T-helper 2 cell treated with Interferon-gamma antibody and Interleukin-4, amounts not matched to agents 5 μg/mL and 100 μg/mL, for 36 hours (primary cell): ENCODE data around the gene TRIAP1.
"Not testable (repeated sequence)": the region's sequence is repeated elsewhere in the genome, so short reads cannot be mapped to it uniquely, and the experiment has no call there.

ENCODE experiments used
- DNase-seq: peaks from one replicate; pipeline ENCODE4 v3.0.0; 2021; ENCODE audit warnings: low spot score
- H3K27ac Mint-ChIP-seq: one replicate; pipeline ENCODE4 v1.8.0; 2021; ENCODE audit warnings: mild to moderate bottlenecking, mixed read lengths
- H3K27me3 Mint-ChIP-seq: one replicate; pipeline ENCODE4 v1.8.0; 2021; ENCODE audit warnings: low read depth, mixed read lengths
- H3K36me3 Mint-ChIP-seq: one replicate; pipeline ENCODE4 v1.8.0; 2021; ENCODE audit warnings: low read depth, mixed read lengths
- H3K4me1 Mint-ChIP-seq: one replicate; pipeline ENCODE4 v1.8.0; 2021; ENCODE audit warnings: low read depth, mixed read lengths
- H3K4me3 Mint-ChIP-seq: one replicate; pipeline ENCODE4 v1.8.0; 2022; ENCODE audit warnings: mild to moderate bottlenecking, moderate library complexity, mixed read lengths
- H3K9me3 Mint-ChIP-seq: one replicate; pipeline ENCODE4 v1.8.0; 2021; ENCODE audit warnings: mixed read lengths

Gene TRIAP1

GRCh38 chr12:120460157-120460556 lies 14.0 kb upstream of the TRIAP1 start:
- H3K9me3 Mint-ChIP-seq = no peaks in the 10 kb centered on the region
- H3K36me3 Mint-ChIP-seq = peaks cover 62% of the 10 kb centered on the region
- H3K27me3 Mint-ChIP-seq = no peaks in the 10 kb centered on the region
- DNase-seq = no peak
- H3K27ac Mint-ChIP-seq = no peak overlapping the region
- no peaks in the 10 kb centered on the region for H3K4me1 Mint-ChIP-seq
- no peak overlapping the region for H3K4me3 Mint-ChIP-seq

- Mint-ChIP-seq H3K4me3 (no peak overlapping the region), H3K4me1 (peaks cover 3% of the 10 kb centered on the region), H3K9me3 (no peaks in the 10 kb centered on the region), H3K36me3 (peaks cover 46% of the 10 kb centered on the region), H3K27ac (no peak overlapping the region), H3K27me3 (no peaks in the 10 kb centered on the region)
- no peak for DNase-seq
Measured at GRCh38 chr12:120457133-120457532, 10.9 kb upstream of the TRIAP1 start.

- no peaks in the 10 kb centered on the region for H3K27me3 Mint-ChIP-seq
- H3K4me3 Mint-ChIP-seq = no peak overlapping the region
- no peak for DNase-seq
- no peaks in the 10 kb centered on the region for H3K9me3 Mint-ChIP-seq
- H3K36me3 Mint-ChIP-seq = peaks cover 41% of the 10 kb centered on the region
- peaks cover 3% of the 10 kb centered on the region for H3K4me1 Mint-ChIP-seq
- no peak overlapping the region for H3K27ac Mint-ChIP-seq
Measured at GRCh38 chr12:120455302-120455701, 9.1 kb upstream of the TRIAP1 start.

GRCh38 chr12:120453977-120454376 lies 7.8 kb upstream of the TRIAP1 start:
- Mint-ChIP-seq H3K27ac (no peak overlapping the region), H3K4me3 (no peak overlapping the region), H3K27me3 (no peaks in the 10 kb centered on the region), H3K9me3 (no peaks in the 10 kb centered on the region), H3K4me1 (peaks cover 5% of the 10 kb centered on the region), H3K36me3 (peaks cover 36% of the 10 kb centered on the region)
- no peak for DNase-seq

GRCh38 chr12:120453060-120453750 lies 7.0 kb upstream of the TRIAP1 start:
- Mint-ChIP-seq H3K4me3 (no peak overlapping the region), H3K27ac (no peak overlapping the region), H3K36me3 (peaks cover 33% of the 10 kb centered on the region), H3K27me3 (no peaks in the 10 kb centered on the region), H3K4me1 (peaks cover 5% of the 10 kb centered on the region), H3K9me3 (no peaks in the 10 kb centered on the region)
- DNase-seq = no peak

- not testable (repeated sequence) for H3K27ac Mint-ChIP-seq, DNase-seq, H3K4me1 Mint-ChIP-seq, H3K9me3 Mint-ChIP-seq, H3K27me3 Mint-ChIP-seq, H3K4me3 Mint-ChIP-seq
- H3K36me3 Mint-ChIP-seq = peaks cover 37% of the 10 kb centered on the region
Measured at GRCh38 chr12:120452524-120452923, 6.3 kb upstream of the TRIAP1 start.

GRCh38 chr12:120447992-120448391 lies 1.8 kb upstream of the TRIAP1 start:
- H3K36me3 Mint-ChIP-seq = peaks cover 33% of the 10 kb centered on the region
- H3K4me3 Mint-ChIP-seq = peak overlapping the region; percentile 96
- peak overlapping the region; percentile 97 for H3K27ac Mint-ChIP-seq

GRCh38 chr12:120446844-120447178 lies 627 bp upstream of the TRIAP1 start:
- H3K27me3 Mint-ChIP-seq, H3K9me3 Mint-ChIP-seq, DNase-seq: not testable (repeated sequence)
- H3K27ac Mint-ChIP-seq = peak overlapping the region; percentile 97
- peak overlapping the region; percentile 96 for H3K4me3 Mint-ChIP-seq
- peaks cover 38% of the 10 kb centered on the region for H3K36me3 Mint-ChIP-seq
- H3K4me1 Mint-ChIP-seq = peaks cover 19% of the 10 kb centered on the region

More at GRCh38 chr12:120447992-120448391, 1.8 kb upstream of the TRIAP1 start:
- no peaks in the 10 kb centered on the region for H3K9me3 Mint-ChIP-seq
- peaks cover 19% of the 10 kb centered on the region for H3K4me1 Mint-ChIP-seq
- no peak for DNase-seq
- peaks cover 2% of the 10 kb centered on the region for H3K27me3 Mint-ChIP-seq

- DNase-seq = no peak
- Mint-ChIP-seq H3K27ac (peak overlapping the region; percentile 97), H3K9me3 (no peaks in the 10 kb centered on the region), H3K36me3 (peaks cover 46% of the 10 kb centered on the region), H3K4me3 (peak overlapping the region; percentile 96), H3K4me1 (peaks cover 27% of the 10 kb centered on the region), H3K27me3 (peaks cover 2% of the 10 kb centered on the region)
Measured at GRCh38 chr12:120444676-120445075, 1.5 kb downstream of the TRIAP1 start.

GRCh38 chr12:120439646-120440247 lies 6.4 kb downstream of the TRIAP1 start:
- Mint-ChIP-seq H3K36me3 (peaks cover 26% of the 10 kb centered on the region), H3K27ac (peak overlapping the region; percentile 20), H3K4me3 (peak overlapping the region; percentile 54), H3K9me3 (no peaks in the 10 kb centered on the region), H3K4me1 (peaks cover 21% of the 10 kb centered on the region), H3K27me3 (no peaks in the 10 kb centered on the region)
- DNase-seq = peak; percentile 54

- Mint-ChIP-seq H3K9me3 (no peaks in the 10 kb centered on the region), H3K27me3 (no peaks in the 10 kb centered on the region), H3K36me3 (peaks cover 23% of the 10 kb centered on the region), H3K27ac (peak overlapping the region; percentile 98), H3K4me3 (peak overlapping the region; percentile 94), H3K4me1 (peaks cover 17% of the 10 kb centered on the region)
- no peak for DNase-seq
Measured at GRCh38 chr12:120438495-120439198, 7.5 kb downstream of the TRIAP1 start.

GRCh38 chr12:120437735-120438494 lies 8.3 kb downstream of the TRIAP1 start, which contains the start of gene COX6A1:
Gene COX6A1, plus strand, starts transcription at chr12:120438113. Its CDS starts 14 bp downstream, at chr12:120438127.
- H3K36me3 Mint-ChIP-seq = peaks cover 22% of the 10 kb centered on the region
- DNase-seq = peak; percentile 98
- peaks cover 16% of the 10 kb centered on the region for H3K4me1 Mint-ChIP-seq
- peak within 1 kb of the TSS; percentile 98 for H3K27ac Mint-ChIP-seq
- no peaks in the 10 kb centered on the region for H3K9me3 Mint-ChIP-seq
- peak within 1 kb of the TSS; percentile 94 for H3K4me3 Mint-ChIP-seq
- H3K27me3 Mint-ChIP-seq = no peaks in the 10 kb centered on the region

- Mint-ChIP-seq H3K27me3 (peaks cover 6% of the 10 kb centered on the region), H3K27ac (no peak overlapping the region), H3K4me1 (peaks cover 2% of the 10 kb centered on the region), H3K4me3 (no peak overlapping the region), H3K9me3 (no peaks in the 10 kb centered on the region), H3K36me3 (no peaks in the 10 kb centered on the region)
- no peak for DNase-seq
Measured at GRCh38 chr12:120432772-120433525, 13.2 kb downstream of the TRIAP1 start.
